ENCODE measurements around the gene INPPL1. TPM values are rescaled to one million over a fixed set of nuclear protein-coding genes. Genes with fewer than 3 reads are reported as not detected.
"Not testable (repeated sequence)": the region's sequence is repeated elsewhere in the genome, so short reads cannot be mapped to it uniquely, and the experiment has no call there.

INPPL1 gene
- total RNA-seq, 2 experiments from 2014 or later, result 103 to 195 TPM

DNA sequence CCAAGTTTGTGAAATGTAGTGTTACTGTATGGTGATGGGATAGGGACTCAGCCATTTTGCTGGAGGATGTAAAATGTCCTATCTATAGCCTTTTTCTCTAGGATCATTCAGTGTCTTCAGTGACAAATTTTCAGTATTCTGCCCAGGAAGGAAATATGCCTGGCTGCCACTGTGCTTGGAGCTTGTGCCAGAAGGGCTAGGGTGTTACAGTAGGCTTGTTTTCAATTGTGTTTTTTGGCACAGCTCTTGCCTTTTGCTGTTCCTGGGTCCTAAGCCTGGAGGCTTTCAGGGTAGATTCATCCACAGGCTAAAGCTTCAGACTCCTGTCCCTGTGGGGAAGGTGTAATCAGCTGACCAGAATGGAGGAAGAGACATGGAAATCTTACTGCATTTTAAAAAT lies 41.4 kb downstream of the INPPL1 start:
- H3K79me2 ChIP-seq (ENCODE audit: insufficient read depth, low read depth, low read length), result no peaks in the 10 kb centered on the region
- no peak for DNase-seq (ENCODE audit: low spot score)
- no peaks in the 10 kb centered on the region for H4K20me1 ChIP-seq (ENCODE audit: insufficient read depth, low read length)
- TF ChIP-seq EZH2phosphoT487 (IDR thresholded peaks at IDR 0.05; ENCODE audit: borderline replicate concordance, low read depth, low read length), result no peak
- H3K4me3 ChIP-seq (ENCODE audit: low read depth, low read length, poor library complexity, severe bottlenecking), result no peak overlapping the region
- H3K9me3 ChIP-seq (ENCODE audit: low read length), result no peaks in the 10 kb centered on the region
- no peak overlapping the region for H3K27ac ChIP-seq (ENCODE audit: low read depth, low read length, poor library complexity, severe bottlenecking)
- peaks cover 8% of the 10 kb centered on the region for H3K4me1 ChIP-seq (ENCODE audit: insufficient read depth, low read length, poor library complexity, severe bottlenecking)
- intact Hi-C loops (cut with micrococcal nuclease; ENCODE audit: unreplicated experiment), result no loop called here
- ChIA-PET POLR2A (interaction anchor here (1.2 kb wide), 1 partner anchor 165 kb away, joined by 3 read pairs; no protein-coding TSS in a partner anchor), CTCF (ENCODE audit: unreplicated experiment) (no interaction called here)
- no peaks in the 10 kb centered on the region for H3K36me3 ChIP-seq (ENCODE audit: insufficient read depth, low read length)
- no peaks in the 10 kb centered on the region for H3K9me2 ChIP-seq (ENCODE audit: insufficient read depth, low read length)
- no peak overlapping the region for H2AFZ ChIP-seq (ENCODE audit: low read length)
- BruUV-seq (replicated peaks), result no TSS peak
- H3K4me2 ChIP-seq (ENCODE audit: low read length), result no peak overlapping the region

DNA sequence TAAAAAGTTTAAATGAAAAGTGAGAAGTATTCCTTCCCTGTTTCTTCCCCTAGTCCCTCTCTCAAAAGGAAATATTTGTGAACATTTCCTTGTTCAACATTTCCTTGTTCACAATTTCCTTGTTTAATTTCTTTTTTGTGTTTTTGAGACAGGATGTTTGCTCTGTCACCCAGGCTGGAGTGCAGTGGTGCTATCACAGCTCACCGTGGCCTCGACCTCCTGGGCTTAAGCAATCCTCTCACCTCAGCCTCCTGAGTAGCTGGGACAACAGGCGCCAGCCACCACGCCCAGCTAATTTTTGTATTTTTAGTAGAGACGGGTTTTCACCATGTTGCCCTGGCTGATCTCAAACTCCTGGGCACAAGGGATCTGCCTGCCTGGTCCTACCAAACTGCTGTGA lies 42.4 kb downstream of the INPPL1 start:
- CTCF ChIA-PET (ENCODE audit: unreplicated experiment); DNase-seq (ENCODE audit: low spot score); intact Hi-C loops (cut with micrococcal nuclease; ENCODE audit: unreplicated experiment); H3K4me1 ChIP-seq (ENCODE audit: insufficient read depth, low read length, poor library complexity, severe bottlenecking); H4K20me1 ChIP-seq (ENCODE audit: insufficient read depth, low read length); H3K9me3 ChIP-seq (ENCODE audit: low read length); H3K9me2 ChIP-seq (ENCODE audit: insufficient read depth, low read length); H3K36me3 ChIP-seq (ENCODE audit: insufficient read depth, low read length); BruUV-seq (replicated peaks); H3K79me2 ChIP-seq (ENCODE audit: insufficient read depth, low read depth, low read length); H3K4me2 ChIP-seq (ENCODE audit: low read length); H3K4me3 ChIP-seq (ENCODE audit: low read depth, low read length, poor library complexity, severe bottlenecking); H3K27ac ChIP-seq (ENCODE audit: low read depth, low read length, poor library complexity, severe bottlenecking): not testable (repeated sequence)
- POLR2A ChIA-PET, result interaction anchor here (0.7 to 1.2 kb wide), 3 partner anchors 104 to 404 kb away, joined by 3 read pairs; no protein-coding TSS in a partner anchor
- peak overlapping the region; percentile 52; the same call in 1 of the 2 replicates for H2AFZ ChIP-seq (ENCODE audit: low read length)

DNA sequence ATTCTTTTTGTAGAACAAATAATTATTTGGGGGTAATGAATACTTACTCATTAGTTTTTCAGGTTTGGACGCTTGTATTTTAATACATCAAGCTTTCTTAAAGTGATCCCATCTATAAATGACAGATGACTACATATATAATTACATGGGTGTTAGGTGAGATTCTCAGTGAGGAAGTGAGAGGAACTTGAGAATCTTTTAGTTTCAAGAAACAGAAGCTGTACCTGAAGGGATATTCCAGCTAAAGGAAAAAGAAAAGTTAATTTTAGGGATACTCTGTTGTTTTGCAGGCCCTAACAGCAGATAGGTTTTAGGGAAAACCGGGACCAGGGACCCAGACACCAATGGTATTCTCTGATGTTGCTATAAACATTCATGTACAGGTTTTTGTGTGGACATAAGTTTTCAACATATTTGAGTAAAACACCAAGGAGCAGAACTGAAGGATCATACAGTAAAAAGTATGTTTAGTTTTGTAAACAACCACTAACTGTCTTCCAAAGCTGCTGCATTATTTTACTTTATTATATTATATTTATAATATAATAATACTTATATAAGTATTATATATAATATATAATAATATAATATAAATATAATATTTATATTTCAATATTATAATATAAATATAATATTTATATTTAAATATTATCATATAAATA lies 43.5 kb downstream of the INPPL1 start:
- H3K4me3 ChIP-seq (ENCODE audit: low read depth, low read length, poor library complexity, severe bottlenecking), result no peak overlapping the region
- intact Hi-C loops (cut with micrococcal nuclease; ENCODE audit: unreplicated experiment), result no loop called here
- no peaks in the 10 kb centered on the region for H3K36me3 ChIP-seq (ENCODE audit: insufficient read depth, low read length)
- peaks cover 8% of the 10 kb centered on the region for H3K4me1 ChIP-seq (ENCODE audit: insufficient read depth, low read length, poor library complexity, severe bottlenecking)
- no peak overlapping the region for H3K4me2 ChIP-seq (ENCODE audit: low read length)
- ChIA-PET CTCF (ENCODE audit: unreplicated experiment) (no interaction called here), POLR2A (interaction anchor here (0.7 kb wide), 1 partner anchor 14 kb away, joined by 4 read pairs; no protein-coding TSS in a partner anchor)
- no peaks in the 10 kb centered on the region for H3K9me3 ChIP-seq (ENCODE audit: low read length)
- H3K79me2 ChIP-seq (ENCODE audit: insufficient read depth, low read depth, low read length), result no peaks in the 10 kb centered on the region
- H2AFZ ChIP-seq (ENCODE audit: low read length), result no peak overlapping the region; the same call in 1 of the 2 replicates
- H4K20me1 ChIP-seq (ENCODE audit: insufficient read depth, low read length), result no peaks in the 10 kb centered on the region
- no peak overlapping the region for H3K27ac ChIP-seq (ENCODE audit: low read depth, low read length, poor library complexity, severe bottlenecking)
- no peaks in the 10 kb centered on the region for H3K9me2 ChIP-seq (ENCODE audit: insufficient read depth, low read length)
- no TSS peak for BruUV-seq (replicated peaks)
- TF ChIP-seq EZH2phosphoT487 (IDR thresholded peaks at IDR 0.05; ENCODE audit: borderline replicate concordance, low read depth, low read length), result no peak
- TF ChIP-seq, protein P1, sequence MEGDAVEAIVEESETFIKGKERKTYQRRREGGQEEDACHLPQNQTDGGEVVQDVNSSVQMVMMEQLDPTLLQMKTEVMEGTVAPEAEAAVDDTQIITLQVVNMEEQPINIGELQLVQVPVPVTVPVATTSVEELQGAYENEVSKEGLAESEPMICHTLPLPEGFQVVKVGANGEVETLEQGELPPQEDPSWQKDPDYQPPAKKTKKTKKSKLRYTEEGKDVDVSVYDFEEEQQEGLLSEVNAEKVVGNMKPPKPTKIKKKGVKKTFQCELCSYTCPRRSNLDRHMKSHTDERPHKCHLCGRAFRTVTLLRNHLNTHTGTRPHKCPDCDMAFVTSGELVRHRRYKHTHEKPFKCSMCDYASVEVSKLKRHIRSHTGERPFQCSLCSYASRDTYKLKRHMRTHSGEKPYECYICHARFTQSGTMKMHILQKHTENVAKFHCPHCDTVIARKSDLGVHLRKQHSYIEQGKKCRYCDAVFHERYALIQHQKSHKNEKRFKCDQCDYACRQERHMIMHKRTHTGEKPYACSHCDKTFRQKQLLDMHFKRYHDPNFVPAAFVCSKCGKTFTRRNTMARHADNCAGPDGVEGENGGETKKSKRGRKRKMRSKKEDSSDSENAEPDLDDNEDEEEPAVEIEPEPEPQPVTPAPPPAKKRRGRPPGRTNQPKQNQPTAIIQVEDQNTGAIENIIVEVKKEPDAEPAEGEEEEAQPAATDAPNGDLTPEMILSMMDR (conservative IDR thresholded peaks at IDR 0.05; ENCODE audit: low read length), result no peak
- DNase-seq (ENCODE audit: low spot score), result no peak
